Subcutaneous adipose tissue (tissue), 4 donors: Measurements from ENCODE around the gene IGF1. TPM values are rescaled to one million over a fixed set of nuclear protein-coding genes. Genes with fewer than 3 reads are reported as not detected.

Source experiments
- total RNA-seq, 4 donors: library from RNA; depleted of rRNA; stranded (reverse); fragments of >200 nt; gene quantifications; one replicate each; pipeline ENCODE4 v1.1.0, GENCODE V29; 2016
- TF ChIP-seq, protein P1 (sequence below): fragments of 450-650 bp; IDR thresholded peaks from one replicate; pipeline ENCODE4 v1.5.1; 2016; ENCODE audit warnings: low read depth, mild to moderate bottlenecking, control low read depth, antibody characterized with exemption, moderate library complexity

IGF1 gene
- total RNA-seq, 4 donors from 2014 or later, result 60.3 to 354 (median 140) TPM

DNA sequence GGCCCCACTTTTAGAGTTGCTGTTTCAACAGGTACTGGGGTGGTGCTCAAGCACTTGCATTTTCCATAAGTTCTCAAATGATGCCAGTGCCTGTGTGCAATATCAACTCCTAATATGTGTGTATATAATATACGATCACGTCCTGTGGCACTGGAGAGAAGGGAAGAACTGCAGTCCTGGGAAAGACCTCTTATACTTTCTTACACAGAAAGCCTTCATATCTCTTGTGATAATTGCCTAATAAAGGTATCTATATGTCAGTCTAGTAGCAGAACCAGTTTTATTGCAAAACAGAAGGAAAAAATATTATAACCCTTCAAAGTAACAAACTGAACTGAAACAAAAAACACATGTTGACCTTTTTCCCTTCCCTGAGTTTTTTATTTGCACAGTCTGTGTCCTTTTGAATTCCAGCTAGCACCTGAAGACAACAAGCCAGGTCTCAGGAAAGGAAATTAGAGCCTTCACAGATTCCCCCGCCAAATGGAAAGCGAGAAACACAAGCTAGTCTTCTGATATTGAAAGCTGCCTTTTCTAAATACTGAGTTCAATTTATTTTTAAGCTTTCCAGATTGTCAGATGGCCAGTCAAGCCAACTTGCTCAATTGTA, 44.4 kb downstream of the IGF1 start:
- TF ChIP-seq, protein P1, sequence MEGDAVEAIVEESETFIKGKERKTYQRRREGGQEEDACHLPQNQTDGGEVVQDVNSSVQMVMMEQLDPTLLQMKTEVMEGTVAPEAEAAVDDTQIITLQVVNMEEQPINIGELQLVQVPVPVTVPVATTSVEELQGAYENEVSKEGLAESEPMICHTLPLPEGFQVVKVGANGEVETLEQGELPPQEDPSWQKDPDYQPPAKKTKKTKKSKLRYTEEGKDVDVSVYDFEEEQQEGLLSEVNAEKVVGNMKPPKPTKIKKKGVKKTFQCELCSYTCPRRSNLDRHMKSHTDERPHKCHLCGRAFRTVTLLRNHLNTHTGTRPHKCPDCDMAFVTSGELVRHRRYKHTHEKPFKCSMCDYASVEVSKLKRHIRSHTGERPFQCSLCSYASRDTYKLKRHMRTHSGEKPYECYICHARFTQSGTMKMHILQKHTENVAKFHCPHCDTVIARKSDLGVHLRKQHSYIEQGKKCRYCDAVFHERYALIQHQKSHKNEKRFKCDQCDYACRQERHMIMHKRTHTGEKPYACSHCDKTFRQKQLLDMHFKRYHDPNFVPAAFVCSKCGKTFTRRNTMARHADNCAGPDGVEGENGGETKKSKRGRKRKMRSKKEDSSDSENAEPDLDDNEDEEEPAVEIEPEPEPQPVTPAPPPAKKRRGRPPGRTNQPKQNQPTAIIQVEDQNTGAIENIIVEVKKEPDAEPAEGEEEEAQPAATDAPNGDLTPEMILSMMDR, result no peak

GRCh38 chr12:102433304-102433703, 47.1 kb downstream of the IGF1 start:
- TF ChIP-seq, protein P1, result no peak

DNA sequence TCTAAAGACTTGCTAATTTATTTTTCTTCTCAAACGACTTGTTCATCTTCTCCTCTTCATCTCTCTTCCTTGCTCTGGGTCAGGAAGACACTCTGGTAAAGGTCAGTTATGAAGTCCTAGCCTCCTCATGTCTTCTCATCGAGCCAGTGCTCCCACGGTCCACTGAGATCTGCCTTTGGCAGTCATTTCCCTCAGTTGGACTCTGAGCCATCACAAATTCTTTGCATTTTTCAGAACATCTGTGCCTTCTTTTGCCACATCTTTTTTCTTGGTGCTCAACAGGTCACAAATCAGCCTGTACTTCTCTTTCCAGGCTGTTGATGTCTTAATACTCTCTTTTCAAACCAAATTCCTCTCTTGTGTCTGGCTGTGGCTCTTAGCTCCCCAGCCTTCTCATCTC, 49.7 kb downstream of the IGF1 start:
- TF ChIP-seq, protein P1, result no peak

GRCh38 chr12:102429211-102430154, 50.9 kb downstream of the IGF1 start:
- TF ChIP-seq, protein P1, result no peak

DNA sequence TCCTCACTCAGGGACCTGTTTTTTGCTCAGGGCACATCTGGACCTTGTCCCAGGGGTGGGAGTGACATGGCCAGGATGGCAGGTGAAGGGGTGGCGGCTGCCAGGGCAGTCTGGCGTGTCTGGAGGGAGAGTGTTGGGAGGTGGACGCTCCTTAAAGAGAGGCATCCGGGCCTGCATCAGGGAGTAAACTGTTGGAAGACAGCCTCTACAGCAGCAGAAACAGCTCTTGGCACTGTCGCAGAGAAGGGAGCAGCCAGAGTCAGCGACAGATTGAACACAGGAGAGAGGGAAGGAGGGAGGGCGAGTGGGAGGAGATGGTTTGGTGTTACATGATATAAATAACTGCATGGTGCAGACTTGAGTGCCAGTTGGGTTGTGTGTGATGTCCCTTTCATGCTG, 52.8 kb downstream of the IGF1 start:
- TF ChIP-seq, protein P1, result no peak

DNA sequence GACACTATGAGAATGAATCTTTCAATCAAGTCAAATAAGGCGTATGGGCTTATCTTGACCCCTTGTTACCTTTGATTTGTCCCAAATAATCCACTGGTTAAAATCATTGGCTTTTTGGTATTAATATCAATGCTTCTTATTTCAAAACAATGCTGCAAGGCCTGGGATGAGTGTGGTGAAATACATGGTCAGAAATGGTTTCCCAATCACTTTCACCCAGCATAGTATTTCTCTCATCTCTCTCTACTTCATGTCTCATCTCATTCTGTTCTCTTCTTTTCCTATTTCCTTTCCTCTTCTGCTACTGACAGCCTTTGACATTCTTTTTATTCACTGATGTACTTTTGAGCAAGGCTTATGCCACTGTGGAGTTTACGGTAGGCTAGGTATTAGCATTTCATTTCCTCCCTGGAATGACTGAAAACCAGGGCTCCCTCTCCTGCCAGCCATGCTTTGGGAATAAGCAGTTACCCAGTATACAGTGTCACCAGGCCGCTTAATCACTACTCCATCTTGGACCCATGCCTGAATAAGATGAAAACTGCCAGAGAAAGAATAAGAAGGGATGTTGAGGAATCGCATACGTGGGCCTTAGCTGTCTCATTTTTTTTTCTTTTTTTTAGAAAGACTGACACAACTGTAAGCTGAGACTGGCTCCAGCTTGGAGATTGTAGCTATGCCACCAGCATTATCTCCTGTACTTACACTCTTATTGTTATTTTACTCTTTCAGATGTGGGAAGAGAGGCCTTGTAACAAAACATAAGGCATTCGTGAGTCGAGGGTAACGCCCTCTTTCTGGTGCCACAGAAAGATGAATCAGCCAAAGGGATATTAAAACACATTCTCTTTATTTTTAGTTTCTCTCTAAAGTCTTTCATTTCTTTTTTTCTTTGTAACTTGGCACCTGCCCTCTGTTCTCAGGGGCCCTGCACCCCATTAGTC, 53.5 kb downstream of the IGF1 start:
- TF ChIP-seq, protein P1, result no peak
